LNCaP clone FGC (cell line): ENCODE results near the gene TMEM191C.

Experiments
- DNase-seq: peaks from one replicate; pipeline ENCODE4 v3.0.0-alpha.2; 2011; ENCODE audit warnings: low read depth
- H3K4me3 ChIP-seq: 2 replicates; pipeline ENCODE4 v1.5.1; 2011; ENCODE audit warnings: mild to moderate bottlenecking, low read depth, low read length, control low read depth
- CTCF ChIP-seq: IDR thresholded peaks from 2 replicates; pipeline ENCODE4 v1.5.1; 2012; ENCODE audit warnings: mild to moderate bottlenecking; ENCODE audit not compliant: control insufficient read depth, insufficient read depth; ENCODE audit errors: extremely low read depth

The TMEM191C gene

GRCh38 chr22:21443057-21443734, 24.0 kb upstream of the TMEM191C start:
- DNase-seq = no peak
- no peak for TF ChIP-seq CTCF
- no peak overlapping the region for H3K4me3 ChIP-seq

- no peak for DNase-seq
- no peak for TF ChIP-seq CTCF
- no peak overlapping the region for H3K4me3 ChIP-seq
Observed at GRCh38 chr22:21443735-21444421, 23.3 kb upstream of the TMEM191C start.

GRCh38 chr22:21444701-21445436, 22.3 kb upstream of the TMEM191C start:
- TF ChIP-seq CTCF = no peak
- DNase-seq = no peak
- H3K4me3 ChIP-seq = no peak overlapping the region

GRCh38 chr22:21445437-21446127, 21.6 kb upstream of the TMEM191C start:
- no peak for TF ChIP-seq CTCF
- no peak overlapping the region for H3K4me3 ChIP-seq
- no peak for DNase-seq

- TF ChIP-seq CTCF = no peak
- H3K4me3 ChIP-seq = no peak overlapping the region
- no peak for DNase-seq
Observed at GRCh38 chr22:21446128-21446826, 20.9 kb upstream of the TMEM191C start.

GRCh38 chr22:21446827-21447690, 20.1 kb upstream of the TMEM191C start:
- no peak for DNase-seq
- no peak for TF ChIP-seq CTCF
- no peak overlapping the region for H3K4me3 ChIP-seq
